NCI-H2227 (cell line): ENCODE results near the gene IBA57.
"Not testable (repeated sequence)": the region's sequence is repeated elsewhere in the genome, so short reads cannot be mapped to it uniquely, and the experiment has no call there.

ENCODE experiments used
- DNase-seq: peaks from one replicate; lab custom pipeline; 2025; ENCODE audit not compliant: unreplicated experiment; lab: John Stamatoyannopoulos, UW

The IBA57 gene

DNA sequence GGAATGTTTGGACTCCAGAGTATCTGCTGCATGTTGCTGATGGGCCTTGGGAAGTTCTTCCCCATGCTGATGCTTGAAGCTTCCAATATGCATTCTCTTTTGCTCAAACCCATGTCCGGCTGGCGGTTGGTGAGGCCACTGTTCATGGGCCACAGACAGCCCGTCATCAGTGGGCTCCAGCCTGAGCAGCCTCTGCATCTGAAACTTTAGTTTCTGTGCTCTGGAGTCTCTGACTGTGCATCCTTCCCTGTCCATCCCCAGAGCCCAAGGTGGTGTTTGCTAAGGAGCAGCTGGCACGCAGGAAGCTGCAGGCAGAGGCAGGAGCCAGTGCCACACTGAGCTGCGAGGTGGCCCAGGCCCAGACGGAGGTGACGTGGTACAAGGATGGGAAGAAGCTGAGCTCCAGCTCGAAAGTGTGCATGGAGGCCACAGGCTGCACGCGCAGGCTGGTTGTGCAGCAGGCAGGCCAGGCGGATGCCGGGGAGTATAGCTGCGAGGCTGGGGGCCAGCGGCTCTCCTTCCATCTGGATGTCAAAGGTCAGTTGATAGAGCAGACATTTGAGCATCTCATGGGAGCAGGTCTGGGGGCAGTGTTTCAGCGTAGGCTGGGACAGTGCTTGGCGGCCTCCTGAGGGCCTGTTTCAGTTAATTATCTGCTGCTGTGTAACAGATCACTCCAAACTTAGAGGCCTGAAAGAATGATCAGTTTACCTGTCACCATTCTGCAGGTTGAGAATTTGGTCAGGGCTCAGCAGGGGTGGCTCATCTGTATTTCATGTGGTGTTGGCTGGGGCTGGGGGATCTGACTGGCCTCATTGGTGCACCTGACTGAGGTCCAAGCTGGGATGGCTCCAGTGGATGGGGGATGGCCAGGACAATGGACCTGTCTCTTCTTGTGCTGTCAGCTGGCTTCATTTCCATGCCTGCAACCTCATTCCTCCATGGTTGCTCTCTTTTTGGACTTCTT, 58.9 kb downstream of the IBA57 start:
- no peak for DNase-seq

DNA sequence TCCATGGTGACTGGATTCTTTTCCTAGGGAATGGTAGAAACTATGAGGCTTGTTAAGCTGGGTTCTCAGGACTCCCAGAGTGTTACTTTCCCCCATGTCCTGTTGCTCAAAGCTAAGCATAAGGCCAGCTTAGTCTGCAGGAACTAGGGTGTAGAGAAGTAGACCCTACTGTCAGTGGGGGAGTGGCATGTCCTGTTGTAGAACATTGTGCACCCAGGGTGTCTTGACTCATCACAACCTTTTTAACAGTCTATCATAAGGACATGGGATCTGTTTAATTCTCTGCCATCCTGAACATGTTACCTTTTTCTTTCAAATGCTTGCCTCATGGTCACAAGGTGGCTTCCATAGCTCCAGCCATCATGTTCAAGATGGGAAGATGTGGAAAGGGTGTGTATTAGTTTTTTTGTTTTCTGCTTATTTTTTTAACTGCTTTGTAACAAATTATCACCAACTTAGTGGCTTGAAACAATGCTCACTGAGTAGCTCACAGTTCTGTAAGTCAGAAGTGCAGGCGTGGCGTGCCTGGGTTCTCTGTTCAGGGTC, 59.6 kb downstream of the IBA57 start:
- DNase-seq: no peak

DNA sequence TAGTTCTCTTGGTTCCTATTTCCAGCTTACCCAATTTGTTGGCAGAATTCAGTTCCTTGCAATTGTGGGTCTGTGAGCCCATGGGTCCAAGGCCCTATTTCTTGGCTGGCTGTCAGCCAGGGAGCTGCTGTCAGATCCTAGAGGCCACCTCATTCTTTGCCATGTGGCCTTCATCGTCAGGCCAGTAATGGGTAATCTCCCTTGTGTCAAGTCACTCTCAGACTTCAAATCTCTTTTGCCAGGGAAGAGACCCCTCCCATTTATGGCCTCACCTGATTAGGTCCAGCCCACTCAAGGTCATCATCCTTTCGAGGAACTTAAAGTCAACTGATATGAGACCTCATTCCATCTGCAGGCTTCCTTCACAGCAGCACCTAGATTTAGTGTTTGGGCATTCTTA, 60.1 kb downstream of the IBA57 start:
- no peak for DNase-seq

DNA sequence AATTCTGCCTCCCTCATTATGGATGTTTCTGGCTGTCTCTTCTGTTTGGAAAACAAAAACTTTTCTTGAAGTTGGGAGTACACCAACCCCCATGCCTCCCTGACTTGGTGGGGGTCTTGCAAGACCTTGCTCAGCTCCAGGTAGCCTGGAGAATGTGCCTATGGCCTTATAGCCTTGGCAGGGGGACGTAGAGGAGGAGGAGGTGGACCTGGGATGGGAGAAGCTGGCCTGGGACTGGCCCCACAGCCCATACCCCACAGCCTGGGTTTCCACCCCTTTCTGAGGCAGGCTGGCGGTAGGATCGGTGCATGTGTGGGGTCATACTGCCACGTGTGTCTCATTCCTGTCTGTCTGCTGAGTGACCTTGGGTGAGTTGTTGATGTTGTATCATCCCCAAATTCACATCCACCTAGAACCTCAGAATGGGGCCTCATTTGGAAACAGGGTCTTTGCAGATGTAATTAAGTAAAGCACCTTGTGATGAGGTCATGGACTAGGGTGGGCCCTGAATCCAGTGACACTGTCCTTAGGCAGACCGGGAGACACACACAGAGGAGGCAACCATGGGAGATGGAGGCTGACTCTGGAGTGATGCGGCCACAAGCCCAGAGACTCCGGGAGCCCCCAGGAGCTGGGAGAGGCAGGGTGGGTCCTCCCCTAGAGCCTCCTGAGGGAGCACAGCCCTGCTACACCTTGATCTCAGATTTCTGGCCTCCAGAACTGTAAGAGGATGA, 60.7 kb downstream of the IBA57 start:
- no peak for DNase-seq

DNA sequence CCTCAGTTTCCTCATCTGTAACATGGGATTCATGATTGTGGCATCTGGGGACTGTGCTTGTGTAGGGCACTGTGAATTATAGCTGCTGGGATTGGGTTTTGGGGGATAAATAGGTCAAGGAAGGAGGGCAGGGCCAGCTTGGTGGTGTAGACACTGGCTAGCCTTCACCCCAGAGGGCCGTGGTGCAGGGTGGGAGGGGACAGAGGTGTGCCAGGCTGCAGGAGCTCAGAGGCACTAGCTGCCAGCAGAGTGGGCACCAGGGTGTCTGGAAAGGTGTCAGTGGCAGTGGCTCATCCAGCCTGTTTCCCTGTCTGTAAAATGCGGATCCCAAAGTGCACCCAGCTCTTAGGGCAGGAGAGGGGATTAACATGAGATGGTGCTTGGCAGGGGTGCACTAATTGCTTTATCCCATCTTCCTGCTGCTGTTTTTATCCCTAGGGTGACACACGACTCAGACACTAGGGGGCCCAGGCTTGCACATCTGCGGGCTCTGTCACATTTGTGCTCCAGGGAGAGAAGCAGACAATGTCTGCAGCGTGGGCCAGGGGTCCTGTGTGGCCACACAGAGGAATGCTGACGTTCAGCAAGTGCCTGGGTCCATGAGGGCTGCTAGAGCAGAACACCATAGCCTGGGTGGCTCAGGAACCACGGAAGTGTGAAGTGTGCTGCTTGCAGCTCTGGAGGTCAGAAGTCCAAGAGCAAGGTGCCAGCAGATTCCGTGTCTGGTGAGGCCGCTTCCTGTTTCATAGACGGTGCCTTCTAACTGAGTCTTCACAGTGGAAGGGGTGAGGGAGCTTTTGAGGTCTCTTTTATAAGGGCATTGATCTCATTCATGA, 61.6 kb downstream of the IBA57 start:
- DNase-seq: no peak

DNA sequence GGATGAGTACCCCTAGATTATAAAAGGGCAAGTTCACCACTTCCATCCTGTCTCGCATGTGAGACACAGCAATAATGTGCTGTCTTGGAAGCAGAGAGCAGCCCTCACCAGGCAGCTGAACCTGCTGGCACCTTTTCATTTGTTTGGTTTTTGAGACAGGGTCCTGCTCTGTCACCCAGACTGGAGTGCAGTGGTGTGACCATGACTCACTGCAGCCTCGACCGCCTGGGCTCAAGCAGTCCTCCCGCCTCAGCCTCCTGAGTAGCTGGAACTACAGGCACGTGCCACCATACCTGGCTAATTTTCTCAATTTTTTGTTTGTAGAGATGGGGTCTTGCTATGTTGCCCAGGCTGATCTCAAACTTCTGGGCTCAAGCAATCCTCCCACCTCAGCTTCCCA, 62.5 kb downstream of the IBA57 start:
- DNase-seq: not testable (repeated sequence)

DNA sequence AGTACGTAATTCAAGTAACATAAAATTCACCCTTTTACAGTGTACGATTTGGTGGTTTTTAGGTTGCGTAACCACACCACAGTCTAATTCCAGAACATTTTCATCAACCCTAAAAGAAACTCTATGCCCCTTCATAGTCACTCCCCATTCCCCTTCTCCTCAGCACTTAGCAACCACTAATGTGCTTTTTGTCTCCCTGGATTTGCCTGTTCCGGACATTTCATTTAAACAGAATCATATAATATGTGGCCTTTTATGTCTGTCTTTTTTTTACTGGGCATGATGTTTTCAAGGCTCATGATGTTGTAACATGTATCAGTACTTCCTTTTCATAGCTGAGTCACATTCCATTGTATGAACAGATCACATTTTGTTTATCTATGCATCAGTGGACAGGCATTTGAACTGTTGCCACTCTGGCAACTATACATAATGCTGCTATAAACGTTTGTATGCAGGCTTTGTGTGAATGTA, 63.0 kb downstream of the IBA57 start:
- no peak for DNase-seq

DNA sequence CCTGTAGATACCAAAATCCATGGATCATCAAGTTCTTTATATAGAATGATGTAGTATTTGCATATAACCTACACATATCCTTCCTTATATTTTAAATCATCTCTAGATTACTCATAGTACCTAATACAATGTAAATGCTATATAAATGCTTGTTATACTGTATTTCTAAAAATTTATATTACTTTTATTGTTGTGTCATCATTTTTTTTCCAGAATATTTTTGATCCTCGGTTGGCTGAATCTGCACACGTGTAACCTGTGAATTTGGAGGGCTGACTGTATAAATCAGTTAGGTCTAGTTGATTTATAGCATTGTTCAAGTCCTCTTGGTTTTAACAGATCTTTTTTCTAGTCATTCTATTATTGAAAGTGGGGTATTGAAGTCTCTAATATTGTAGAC, 65.6 kb downstream of the IBA57 start:
- DNase-seq: no peak
